Stimulated activated CD8-positive, alpha-beta memory T cell treated with anti-CD3 and anti-CD28 coated beads, Interleukin-12 subunit alpha, Interleukin-12 subunit beta, amount 100 ng/mL, for 24 hours (primary cell): ENCODE results near the gene EZH1.

Experiments
- DNase-seq: peaks from one replicate; pipeline ENCODE4 v3.0.0-alpha.2; 2020; ENCODE audit errors: extremely low read depth

Gene EZH1

DNA sequence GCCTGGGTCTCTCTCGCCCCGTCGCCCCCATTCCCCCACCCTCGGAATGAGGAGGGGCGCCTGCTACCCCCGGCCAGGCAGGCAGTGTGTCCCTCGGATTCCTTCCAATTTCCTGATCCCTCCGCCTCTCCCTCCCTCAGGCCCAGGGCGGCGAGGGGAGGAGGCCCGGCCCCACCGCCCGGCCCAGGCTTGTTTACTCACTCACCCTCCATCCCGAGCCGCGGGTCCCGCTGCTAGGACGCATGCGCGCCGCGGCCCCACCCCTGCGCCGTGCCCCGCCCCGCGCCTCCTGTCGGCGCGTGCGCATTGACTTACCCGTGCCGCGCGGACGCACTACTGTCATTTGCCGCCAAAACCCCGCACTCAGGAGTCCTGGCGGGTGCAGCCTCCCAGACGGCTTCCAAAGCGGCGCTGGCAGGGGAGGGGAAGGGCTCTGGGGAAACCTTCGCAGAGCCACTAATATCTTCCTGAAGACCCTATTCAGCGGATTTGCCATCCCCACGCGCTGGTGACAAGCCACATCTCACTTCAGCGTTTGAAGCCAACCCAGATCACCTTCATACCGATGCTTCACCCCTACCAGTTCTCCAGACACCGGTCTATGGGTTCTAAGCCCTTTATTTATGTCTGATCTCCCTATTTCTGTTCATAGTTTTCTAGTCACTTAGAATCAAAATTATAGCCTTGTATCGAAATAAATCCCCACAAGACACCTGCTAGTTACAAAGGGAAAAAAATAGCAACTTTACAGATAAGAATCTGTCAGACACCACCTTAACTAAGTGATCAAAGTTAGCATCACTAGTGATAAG is at the start of gene EZH1:
Gene EZH1 (minus strand): TSS at position 235 of the 812 bp plus-strand sequence. CDS start 16,099 bp downstream, outside the sequence.
- DNase-seq = peak; percentile 80

DNA sequence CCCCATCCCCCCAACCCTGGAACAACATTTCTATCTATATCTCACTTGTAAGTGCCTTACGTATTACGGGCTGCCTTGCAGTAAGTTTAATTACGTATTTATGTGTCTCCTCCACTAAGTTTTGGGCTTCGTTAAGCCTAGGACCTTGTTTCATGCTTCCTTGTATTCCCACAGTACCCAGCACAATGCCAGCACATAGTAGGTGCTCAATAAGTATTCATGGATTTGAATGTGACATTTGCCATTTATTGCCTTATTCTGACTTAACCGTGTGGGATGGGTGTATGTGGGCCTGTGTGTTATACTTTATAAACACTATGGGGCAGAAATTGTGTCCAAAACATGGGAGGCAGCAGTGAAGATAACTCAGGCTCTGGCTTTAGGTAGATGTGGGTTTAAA is 47.7 kb upstream of the EZH1 start:
- no peak for DNase-seq

DNA sequence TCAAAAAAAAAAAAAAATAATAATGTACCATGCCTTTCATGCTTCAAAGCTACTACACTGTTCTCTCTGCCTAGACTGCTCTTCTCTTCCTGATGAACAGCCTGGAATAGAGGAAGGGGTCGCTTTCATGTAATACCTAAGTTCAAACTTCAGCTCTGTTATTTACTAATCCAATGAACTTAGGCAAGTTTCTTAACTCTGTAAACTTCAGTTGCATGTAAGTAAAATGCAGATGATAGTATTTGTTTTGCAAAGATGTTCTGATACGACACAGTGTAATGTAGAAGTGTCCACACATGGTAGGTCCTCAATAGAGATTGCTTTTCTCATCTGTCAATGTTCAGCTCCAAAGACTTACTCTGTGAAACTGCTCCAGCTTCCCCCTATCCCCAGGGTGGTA is 47.1 kb upstream of the EZH1 start:
- DNase-seq = no peak

DNA sequence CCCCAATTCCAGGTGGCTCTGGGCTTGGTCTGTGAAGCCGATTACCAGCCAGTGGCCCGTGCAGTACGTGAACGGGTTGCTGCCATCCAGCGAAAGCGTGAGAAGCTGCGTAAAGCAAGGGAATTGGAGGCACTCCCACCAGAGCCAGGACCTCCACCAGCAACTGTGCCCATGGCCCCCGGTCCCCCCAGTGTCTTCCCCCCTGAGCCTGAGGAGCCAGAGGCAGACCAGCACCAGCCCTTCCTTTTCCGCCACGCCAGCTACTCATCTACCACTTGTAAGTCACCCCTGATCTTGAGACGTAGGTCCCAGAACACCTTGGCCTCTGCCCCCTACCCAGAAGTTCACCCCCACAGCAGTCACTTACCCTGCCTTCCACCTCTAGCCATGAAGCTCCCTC is 42.4 kb upstream of the EZH1 start:
- DNase-seq = no peak

DNA sequence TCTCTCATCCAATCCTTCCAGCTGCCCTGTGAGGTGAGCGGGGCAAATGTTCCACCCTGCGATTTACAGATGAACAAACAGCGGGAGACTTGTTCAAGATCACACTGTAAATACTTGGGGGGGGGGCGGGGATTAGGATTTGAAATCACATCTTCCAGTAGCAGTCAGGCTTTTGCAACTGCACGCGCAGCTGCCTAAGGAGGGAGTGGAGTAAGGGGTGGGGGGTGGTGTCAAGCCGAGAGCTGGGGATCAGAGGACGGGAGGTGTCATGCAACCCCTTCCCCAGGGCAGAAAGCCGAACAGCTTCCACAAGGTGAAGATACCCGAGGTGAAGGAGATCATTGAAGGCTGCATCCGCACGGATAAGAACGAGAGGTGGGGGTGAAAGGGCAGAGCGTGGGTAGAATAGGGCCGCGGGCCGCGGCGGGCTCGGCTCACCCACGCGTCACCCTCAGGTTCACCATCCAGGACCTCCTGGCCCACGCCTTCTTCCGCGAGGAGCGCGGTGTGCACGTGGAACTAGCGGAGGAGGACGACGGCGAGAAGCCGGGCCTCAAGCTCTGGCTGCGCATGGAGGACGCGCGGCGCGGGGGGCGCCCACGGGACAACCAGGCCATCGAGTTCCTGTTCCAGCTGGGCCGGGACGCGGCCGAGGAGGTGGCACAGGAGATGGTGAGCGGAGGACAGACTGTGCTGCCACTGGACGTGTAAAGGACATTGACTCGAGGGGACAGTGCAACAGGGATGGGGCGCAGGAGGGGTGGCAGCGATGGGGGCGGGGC is 40.2 kb upstream of the EZH1 start:
- DNase-seq = no peak

DNA sequence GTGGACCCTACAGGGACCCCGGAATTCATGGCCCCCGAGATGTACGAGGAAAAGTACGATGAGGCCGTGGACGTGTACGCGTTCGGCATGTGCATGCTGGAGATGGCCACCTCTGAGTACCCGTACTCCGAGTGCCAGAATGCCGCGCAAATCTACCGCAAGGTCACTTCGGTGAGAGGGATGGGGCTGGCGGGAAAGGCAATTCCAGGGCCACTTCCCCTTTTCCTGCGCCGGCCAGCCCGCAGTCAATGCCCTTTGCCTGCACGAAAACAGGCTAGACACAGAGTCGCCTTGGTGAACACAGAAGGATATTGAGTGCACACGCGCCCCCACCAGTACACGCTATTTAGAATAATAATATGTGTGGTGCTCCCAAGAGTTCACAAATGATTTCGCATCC is 39.6 kb upstream of the EZH1 start:
- no peak for DNase-seq

DNA sequence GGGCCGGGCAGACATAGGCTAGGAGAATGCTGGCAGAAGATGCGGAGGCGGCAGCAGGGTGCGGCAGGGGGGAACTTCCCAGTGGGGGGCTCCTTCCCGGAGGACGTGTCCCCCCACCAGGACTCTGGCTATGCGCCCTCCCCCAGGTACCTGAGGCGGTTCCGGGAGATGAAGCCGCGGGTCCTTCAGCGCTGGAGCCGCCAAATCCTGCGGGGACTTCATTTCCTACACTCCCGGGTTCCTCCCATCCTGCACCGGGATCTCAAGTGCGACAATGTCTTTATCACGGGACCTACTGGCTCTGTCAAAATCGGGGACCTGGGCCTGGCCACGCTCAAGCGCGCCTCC is 38.9 kb upstream of the EZH1 start:
- no peak for DNase-seq

DNA sequence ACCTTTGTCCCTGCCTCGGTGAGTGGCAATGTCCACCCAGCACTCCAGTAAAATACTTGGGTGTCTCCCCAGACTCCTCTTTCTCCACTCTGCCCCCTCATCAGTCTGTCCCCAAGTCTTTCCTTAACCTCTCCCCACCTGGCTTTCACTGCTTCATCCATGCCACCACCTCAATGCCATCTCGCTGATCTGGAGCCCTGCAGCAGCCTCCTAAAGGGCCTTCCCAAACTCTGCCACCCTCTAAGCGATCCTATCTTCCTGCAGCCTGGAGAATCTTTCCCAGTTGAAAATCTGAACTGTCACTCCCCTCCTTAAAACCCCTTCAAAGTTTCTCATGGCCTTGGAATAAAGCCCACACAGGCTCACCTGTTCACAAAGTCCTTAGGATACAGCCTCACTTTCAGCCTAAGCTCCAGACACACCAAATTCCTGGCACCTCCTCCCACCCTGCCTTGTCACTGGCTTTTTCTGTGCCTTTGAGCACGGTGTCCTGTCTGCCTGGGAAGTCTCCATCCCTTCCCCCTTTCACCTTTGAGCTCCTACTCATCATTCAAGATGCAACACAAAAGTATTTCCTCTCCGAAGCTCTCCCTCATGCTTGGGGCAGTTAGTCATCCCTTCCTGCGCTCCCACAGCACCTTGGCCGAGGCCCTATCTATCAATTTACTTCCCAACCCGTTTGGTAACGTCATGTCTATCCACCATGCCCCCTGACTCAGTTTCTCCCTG is 38.4 kb upstream of the EZH1 start:
- DNase-seq = no peak

DNA sequence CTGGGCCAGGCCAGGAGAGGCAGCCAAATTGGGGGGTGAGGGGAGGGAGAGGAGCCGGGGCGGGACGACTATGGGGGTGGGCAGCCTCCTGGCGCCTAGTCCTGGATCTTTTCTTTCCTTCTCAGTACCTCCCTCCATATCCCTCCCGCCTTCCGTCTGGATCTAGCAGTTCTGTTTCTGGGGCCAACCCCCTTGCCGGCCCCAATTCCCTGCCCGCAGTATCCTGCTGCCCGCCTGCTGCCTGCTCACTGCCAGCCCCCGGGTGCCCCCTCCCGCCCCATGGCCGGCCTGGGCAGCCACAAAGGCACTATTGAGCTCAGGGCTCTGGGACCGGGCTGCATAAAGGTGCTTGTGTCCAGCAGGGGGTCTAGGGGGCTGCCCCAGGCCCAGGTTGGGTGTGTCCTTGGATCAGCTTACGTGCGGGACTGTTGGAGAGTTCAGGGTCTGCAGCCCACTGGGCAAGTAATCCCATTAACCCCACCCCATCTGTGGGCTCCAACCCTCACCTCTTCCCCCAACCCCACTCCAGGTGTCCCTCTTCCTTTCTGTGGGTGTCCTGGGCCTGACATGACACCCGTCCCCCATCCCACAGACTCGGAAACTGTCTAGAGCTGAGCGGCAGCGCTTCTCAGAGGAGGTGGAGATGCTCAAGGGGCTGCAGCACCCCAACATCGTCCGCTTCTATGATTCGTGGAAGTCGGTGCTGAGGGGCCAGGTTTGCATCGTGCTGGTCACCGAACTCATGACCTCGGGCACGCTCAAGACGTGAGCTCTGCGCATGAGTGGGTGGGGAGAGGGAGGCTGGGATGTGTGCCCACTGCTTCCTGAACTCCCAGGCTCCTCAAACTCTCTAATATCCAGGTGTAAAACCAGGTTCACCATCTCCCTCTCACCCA is 37.6 kb upstream of the EZH1 start:
- no peak for DNase-seq

DNA sequence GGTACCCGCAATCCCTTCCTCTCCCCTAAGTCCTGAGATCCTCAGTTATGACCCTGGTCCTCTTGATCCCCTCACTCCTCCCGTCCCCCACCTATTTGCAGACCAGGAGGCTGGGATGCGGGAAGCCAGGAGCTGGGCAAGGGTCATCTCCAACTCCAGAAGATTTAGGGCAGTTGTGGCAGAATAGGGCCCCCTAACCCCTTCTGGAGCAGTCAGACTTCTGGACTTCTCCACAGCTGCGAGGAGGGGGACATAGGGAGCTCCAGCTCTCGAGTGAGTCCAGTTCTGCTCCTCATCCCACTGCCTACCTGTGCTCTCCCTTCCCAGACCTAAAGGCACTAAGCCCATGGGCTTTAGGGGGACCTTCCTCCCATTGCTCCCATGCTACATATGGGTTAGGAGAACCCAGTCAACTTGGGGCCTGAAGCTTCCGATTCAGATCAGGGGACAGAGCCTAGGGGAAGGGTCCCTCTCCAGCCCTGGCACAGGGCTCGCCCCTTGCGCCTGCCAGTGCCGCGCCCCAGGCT is 36.9 kb upstream of the EZH1 start:
- no peak for DNase-seq

DNA sequence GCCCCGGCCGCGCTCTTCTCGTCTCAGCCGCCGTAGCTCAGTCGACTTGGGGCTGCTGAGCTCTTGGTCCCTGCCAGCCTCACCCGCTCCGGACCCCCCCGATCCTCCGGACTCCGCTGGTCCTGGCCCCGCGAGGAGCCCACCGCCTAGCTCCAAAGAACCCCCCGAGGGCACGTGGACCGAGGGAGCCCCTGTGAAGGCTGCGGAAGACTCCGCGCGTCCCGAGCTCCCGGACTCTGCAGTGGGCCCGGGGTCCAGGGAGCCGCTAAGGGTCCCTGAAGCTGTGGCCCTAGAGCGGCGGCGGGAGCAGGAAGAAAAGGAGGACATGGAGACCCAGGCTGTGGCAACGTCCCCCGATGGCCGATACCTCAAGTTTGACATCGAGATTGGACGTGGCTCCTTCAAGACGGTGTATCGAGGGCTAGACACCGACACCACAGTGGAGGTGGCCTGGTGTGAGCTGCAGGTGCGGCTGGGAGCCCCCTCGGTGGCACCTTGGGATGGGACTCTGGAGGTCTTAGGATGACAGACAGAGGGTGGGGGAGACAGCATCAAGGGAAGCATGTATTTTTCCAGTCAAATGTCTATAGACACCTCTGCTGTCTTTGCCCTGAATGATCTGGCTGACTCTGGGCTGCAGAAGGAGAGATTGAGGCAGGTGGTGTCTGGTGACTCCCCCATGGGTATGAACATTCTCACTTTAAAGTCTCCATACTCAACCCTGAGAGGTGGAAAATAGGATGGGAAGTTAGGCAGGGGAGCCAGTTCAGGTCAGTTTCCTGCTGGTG is 36.2 kb upstream of the EZH1 start:
- no peak for DNase-seq

DNA sequence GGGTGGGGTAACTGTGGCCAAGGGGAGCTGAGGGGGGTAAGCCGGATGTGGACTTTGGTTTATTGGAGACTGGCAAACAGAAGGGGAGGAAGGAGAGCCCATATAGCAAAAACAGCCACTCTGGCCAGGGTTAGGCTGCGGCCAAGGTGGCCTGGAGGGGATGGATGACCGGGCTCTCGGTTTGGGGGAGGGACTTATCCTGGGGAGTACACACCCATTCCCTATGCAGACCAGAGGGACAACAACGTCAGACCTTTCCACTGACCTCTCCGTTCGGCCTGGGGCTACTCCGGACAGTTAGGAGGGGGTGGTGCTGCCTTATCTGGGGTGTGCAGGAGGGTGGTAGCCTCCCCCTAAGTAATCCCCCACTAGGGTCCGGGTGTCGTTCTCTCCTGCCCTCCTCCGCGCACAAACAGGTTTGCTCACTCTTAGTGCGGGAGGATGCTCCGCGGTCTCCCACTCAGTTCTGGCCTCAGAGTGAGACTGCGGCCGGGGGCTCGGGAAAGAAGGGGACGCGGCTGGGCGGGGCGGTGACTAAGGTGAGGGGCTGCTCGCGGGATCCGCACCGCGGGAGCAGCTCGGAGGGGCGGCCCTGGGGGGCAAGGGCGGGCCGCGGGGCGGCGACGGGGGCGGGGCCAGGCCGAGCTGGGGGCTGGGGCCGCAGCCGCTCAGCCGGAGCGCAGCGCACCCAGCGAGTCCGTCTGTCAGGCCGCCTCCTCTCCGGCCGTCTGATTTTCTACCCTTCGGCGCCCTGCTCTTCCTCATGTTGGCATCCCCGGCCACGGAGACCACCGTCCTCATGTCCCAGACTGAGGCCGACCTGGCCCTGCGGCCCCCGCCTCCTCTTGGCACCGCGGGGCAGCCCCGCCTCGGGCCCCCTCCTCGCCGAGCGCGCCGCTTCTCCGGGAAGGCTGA is 35.4 kb upstream of the EZH1 start, which contains the start of gene WNK4:
Gene WNK4 (plus strand): TSS at position 675 of the 915 bp plus-strand sequence. CDS start 89 bp downstream, at position 764.
- DNase-seq = no peak

DNA sequence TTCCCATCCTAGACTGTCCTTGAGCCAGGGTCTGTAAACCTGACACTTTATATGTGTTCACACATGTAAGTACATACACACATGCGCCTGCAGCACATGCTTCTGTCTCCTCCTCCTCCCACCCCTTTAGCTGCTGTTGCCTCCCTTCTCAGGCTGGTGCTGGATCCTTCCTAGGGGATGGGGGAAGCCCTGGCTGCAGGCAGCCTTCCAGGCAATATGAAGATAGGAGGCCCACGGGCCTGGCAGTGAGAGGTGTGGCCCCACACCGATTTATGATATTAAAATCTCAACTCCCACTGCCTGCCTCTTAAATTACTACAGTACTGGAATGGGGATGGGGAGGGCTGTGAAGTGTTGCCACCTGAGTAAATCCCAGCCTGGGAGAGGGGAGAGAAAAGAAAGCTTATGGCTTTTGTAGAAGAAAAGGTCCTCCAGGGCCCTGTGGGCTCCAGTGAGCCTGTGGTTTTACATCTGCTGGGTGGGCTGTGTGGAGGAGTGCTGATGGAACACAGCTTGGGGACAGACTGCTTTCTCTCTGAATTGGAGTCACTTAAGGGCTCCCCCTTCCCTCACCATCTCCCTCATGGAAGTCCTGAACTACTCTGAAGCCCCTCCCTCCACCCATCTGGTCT is 34.6 kb upstream of the EZH1 start:
- no peak for DNase-seq

DNA sequence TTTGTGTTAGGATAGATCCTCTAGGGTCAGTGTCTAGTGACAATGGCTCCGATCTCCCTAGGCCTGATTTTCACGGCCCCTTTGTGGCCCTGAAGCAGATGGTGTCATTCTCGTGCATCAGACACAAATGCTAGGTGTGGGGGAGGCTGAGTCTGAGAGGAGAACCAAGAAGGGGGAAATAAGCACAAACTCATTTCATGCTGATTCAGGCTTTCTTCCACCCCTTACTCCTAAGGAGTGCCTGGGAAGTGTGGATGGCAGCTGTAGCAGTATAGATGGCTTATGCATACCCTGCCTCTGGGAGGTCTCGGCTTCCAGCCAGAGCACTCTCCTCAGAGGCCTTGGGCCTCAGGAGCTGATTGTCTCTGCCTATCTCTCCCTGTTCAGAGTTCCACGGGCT is 33.7 kb upstream of the EZH1 start:
- DNase-seq = no peak

DNA sequence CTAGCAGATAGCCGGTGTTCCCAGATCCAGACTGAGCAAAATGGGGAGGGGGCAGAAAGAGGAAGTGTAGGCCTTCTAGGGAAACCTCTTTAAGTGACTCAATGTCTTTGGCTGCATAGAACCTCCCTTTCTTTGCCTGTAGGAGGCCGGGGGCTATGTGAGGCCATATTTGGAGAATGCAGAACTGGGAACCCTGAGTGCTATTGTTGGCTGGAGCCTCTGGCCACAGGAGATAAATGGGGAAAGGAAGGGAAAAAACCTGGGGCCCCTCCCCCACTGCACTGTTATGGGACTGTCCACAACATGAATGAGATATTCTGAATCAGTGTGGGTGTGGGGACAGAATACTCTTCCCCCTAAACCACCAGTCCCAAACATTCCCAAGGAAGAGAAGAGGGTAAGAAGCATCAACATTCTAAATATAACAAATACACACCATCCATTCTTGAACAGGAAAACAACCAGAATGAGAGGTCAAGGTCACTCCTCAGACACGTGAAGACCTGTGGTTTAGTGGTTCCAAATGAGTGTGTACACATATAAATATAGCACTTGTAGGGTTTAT is 30.8 kb upstream of the EZH1 start:
- no peak for DNase-seq

DNA sequence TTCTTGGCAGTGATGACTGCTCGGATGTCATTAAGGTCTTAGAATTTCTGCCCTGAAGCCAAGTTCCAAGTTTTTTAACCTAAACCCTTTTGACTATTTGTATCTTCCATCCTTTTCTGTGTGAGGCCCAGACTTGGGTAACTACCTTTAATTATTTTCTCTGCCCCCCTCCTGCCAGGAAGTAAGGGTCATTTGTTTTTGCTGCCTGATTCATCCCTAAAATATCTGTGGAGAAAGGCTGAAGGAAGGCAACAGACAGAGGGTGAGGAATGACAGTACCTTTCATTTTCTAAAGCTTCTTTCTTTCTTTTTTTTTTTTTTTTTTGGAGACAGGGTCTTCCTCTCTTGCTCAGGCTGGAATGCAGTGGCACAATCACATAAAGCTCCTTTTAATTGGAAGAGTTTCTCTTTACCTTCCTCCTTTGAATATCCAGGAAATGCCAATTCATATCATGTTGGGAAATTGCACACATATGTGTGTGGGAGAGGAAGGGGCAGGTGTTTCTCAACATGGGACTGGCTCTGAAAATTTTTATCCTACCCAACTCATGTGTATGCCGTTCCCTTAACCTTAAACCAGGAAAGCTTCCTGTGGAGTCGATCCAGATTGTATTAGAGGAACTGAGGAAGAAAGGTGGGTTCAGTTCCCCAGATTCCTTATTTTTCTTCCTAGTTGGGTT is 29.4 kb upstream of the EZH1 start:
- DNase-seq = no peak

DNA sequence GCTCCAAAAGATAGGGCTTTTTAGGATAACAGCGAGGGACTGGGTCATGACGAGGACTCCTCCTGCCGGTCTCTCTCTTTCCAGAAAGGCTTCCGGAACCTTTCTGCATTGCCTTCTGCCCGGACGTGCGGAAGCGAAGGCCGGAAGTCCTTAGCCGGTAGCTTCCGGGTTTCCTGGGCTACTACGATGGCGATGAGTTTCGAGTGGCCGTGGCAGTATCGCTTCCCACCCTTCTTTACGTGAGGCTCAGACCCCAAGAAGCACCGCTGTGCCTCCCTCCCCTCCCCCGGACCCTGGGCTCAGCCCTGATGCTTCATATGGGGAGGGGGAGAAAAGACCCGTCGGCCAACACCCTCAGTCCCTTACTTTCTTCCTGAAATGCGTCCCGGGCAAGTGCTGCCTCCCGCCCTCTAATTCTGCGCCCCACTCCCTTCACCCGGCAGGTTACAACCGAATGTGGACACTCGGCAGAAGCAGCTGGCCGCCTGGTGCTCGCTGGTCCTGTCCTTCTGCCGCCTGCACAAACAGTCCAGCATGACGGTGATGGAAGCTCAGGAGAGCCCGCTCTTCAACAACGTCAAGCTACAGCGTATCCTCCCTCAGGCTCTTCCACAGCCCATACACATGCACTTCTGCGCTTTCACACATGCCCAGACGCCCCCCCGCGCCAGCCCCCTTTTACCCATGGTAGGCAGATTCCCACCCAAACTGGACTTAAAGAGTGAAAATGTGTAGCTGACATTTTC is 28.6 kb upstream of the EZH1 start, which contains the start of gene VPS25:
Gene VPS25 (plus strand): TSS at position 160 of the 746 bp plus-strand sequence. CDS start 27 bp downstream, at position 187.
- peak; percentile 39 for DNase-seq
